ENCODE results near the gene POLR2L. TPM values are rescaled to one million over a fixed set of nuclear protein-coding genes. Genes with fewer than 3 reads are reported as not detected.

Gene POLR2L
- total RNA-seq, 3 donors from 2014 or later (not counting 1 experiment from before 2014, with no cell fraction given): 48.2 to 63.8 (median 61.2) TPM

- Mint-ChIP-seq H3K27ac (no peak overlapping the region), H3K36me3 (no peaks in the 10 kb centered on the region), H3K4me3 (peak overlapping the region; percentile 81), H3K9me3 (no peaks in the 10 kb centered on the region), H3K27me3 (ENCODE audit: low read depth in 2 of 2) (peaks cover 8 to 35% of the 10 kb centered on the region in 2 donors), H3K4me1 (peaks cover 0 to 38% of the 10 kb centered on the region in 2 donors)
- DNase-seq (no peak), ATAC-seq (no peak)
- 80% methylated on average over 20 of the region's 23 CpGs for WGBS (ENCODE audit: insufficient coverage)
- TF ChIP-seq CTCF (IDR thresholded peaks at IDR 0.05): no peak
- H3K9me3 ChIP-seq (ENCODE audit: control insufficient read depth, insufficient read depth, low read length): no peaks in the 10 kb centered on the region
- H3K27me3 ChIP-seq (ENCODE audit: control insufficient read depth, insufficient read depth, low read length): peaks cover 19% of the 10 kb centered on the region
- H3K27ac ChIP-seq (ENCODE audit: low read length): no peak overlapping the region
- H3K4me1 ChIP-seq (ENCODE audit: control insufficient read depth, insufficient read depth, low read length): peaks cover 81% of the 10 kb centered on the region
- intact Hi-C loops (cut with micrococcal nuclease): no loop called here
- no peak overlapping the region for H3K4me3 ChIP-seq (ENCODE audit: low read length)
- no peaks in the 10 kb centered on the region for H3K36me3 ChIP-seq (ENCODE audit: control insufficient read depth, insufficient read depth, low read length)
Observed at GRCh38 chr11:831961-832528, 10.3 kb downstream of the POLR2L start.

GRCh38 chr11:831118-831864 lies 11.0 kb downstream of the POLR2L start:
- no peak for TF ChIP-seq CTCF (IDR thresholded peaks at IDR 0.05)
- no peaks in the 10 kb centered on the region for H3K9me3 Mint-ChIP-seq
- peaks cover 0 to 37% of the 10 kb centered on the region in 2 donors for H3K4me1 Mint-ChIP-seq
- H3K27me3 Mint-ChIP-seq (ENCODE audit: low read depth in 2 of 2): peaks cover 8 to 35% of the 10 kb centered on the region in 2 donors
- Histone ChIP-seq H3K27ac (ENCODE audit: low read length) (no peak overlapping the region), H3K4me3 (ENCODE audit: low read length) (no peak overlapping the region), H3K4me1 (ENCODE audit: control insufficient read depth, insufficient read depth, low read length) (peaks cover 80% of the 10 kb centered on the region), H3K27me3 (ENCODE audit: control insufficient read depth, insufficient read depth, low read length) (peaks cover 19% of the 10 kb centered on the region), H3K9me3 (ENCODE audit: control insufficient read depth, insufficient read depth, low read length) (no peaks in the 10 kb centered on the region), H3K36me3 (ENCODE audit: control insufficient read depth, insufficient read depth, low read length) (no peaks in the 10 kb centered on the region)
- WGBS (ENCODE audit: insufficient coverage): 73% methylated on average over 31 of the region's 31 CpGs
- intact Hi-C loops (cut with micrococcal nuclease): no loop called here
- peak overlapping the region; percentile 81 for H3K4me3 Mint-ChIP-seq
- DNase-seq (peak in 1 of 2 donors; percentile 23), ATAC-seq (no peak)
- H3K36me3 Mint-ChIP-seq: no peaks in the 10 kb centered on the region
- H3K27ac Mint-ChIP-seq: no peak overlapping the region

GRCh38 chr11:830295-831117 lies 11.8 kb downstream of the POLR2L start:
- DNase-seq (peak in 1 of 2 donors; percentile 79), ATAC-seq (peak; percentile 45 to 67 (median 63))
- Mint-ChIP-seq H3K36me3 (no peaks in the 10 kb centered on the region), H3K4me1 (peaks cover 0 to 37% of the 10 kb centered on the region in 2 donors), H3K27me3 (ENCODE audit: low read depth in 2 of 2) (peaks cover 8 to 35% of the 10 kb centered on the region in 2 donors), H3K27ac (no peak overlapping the region), H3K9me3 (no peaks in the 10 kb centered on the region), H3K4me3 (peak overlapping the region; percentile 72)
- Histone ChIP-seq H3K9me3 (ENCODE audit: control insufficient read depth, insufficient read depth, low read length) (no peaks in the 10 kb centered on the region), H3K36me3 (ENCODE audit: control insufficient read depth, insufficient read depth, low read length) (no peaks in the 10 kb centered on the region), H3K27me3 (ENCODE audit: control insufficient read depth, insufficient read depth, low read length) (peaks cover 19% of the 10 kb centered on the region), H3K27ac (ENCODE audit: low read length) (no peak overlapping the region), H3K4me3 (ENCODE audit: low read length) (no peak overlapping the region), H3K4me1 (ENCODE audit: control insufficient read depth, insufficient read depth, low read length) (peaks cover 82% of the 10 kb centered on the region)
- WGBS (ENCODE audit: insufficient coverage): 2% methylated on average over 78 of the region's 78 CpGs
- intact Hi-C loops (cut with micrococcal nuclease): no loop called here
- no peak for TF ChIP-seq CTCF (IDR thresholded peaks at IDR 0.05)

Measured in natural killer cell (primary cell).